PC-3 (cell line): ENCODE results near the gene CIAO2B. TPM values are rescaled to one million over a fixed set of nuclear protein-coding genes. Genes with fewer than 3 reads are reported as not detected.

Experiments used
- ATAC-seq: fragments of 200-7000 bp; cut with Tn5 transposase; 2 replicates; pipeline ENCODE4 v1.9.1; 2020; ENCODE audit warnings: mild to moderate bottlenecking, moderate library complexity
- BruUV-seq: library from RNA; stranded (reverse); fragments of 400-500 nt; replicated peaks from 2 replicates; lab custom pipeline; 2021; lab: Mats Ljungman, UMichigan
- CTCF ChIA-PET: fragments of 300-600 bp; sonication (Branson Sonifier 250); formaldehyde crosslinking; loops from one replicate; lab custom pipeline; 2022; ENCODE audit warnings: antibody characterized with exemption; lab: Charles Lee
- POLR2A ChIA-PET: fragments of 300-600 bp; sonication (Branson Sonifier 250); formaldehyde crosslinking; loops from one replicate; lab custom pipeline; 2022; ENCODE audit warnings: antibody characterized with exemption; ENCODE audit not compliant: unreplicated experiment; lab: Charles Lee
- DNase-seq: peaks from one replicate; pipeline ENCODE4 v3.0.0-alpha.2; 2015
- H2AFZ ChIP-seq: fragments of 300-600 bp; sonication (generic); 2 replicates; pipeline ENCODE4 v1.6.0; 2016; ENCODE audit warnings: antibody characterized with exemption, low read length
- H3F3A ChIP-seq: fragments of 300-600 bp; sonication (generic); one replicate; pipeline ENCODE4 v1.6.0; 2017; ENCODE audit warnings: antibody characterized with exemption, low read length, control low read depth, mild to moderate bottlenecking; ENCODE audit not compliant: unreplicated experiment
- H3K27ac ChIP-seq: fragments of 300-600 bp; sonication (generic); 2 replicates; pipeline ENCODE4 v1.5.1; 2016; ENCODE audit warnings: mild to moderate bottlenecking, low read length
- H3K27me3 ChIP-seq: fragments of 300-600 bp; sonication (generic); 2 replicates; pipeline ENCODE4 v1.6.1; 2016; ENCODE audit warnings: low read length, mixed read lengths
- H3K36me3 ChIP-seq: fragments of 300-600 bp; sonication (generic); 2 replicates; pipeline ENCODE4 v1.6.1; 2016; ENCODE audit warnings: low read depth, mixed run types, low read length, mixed read lengths
- H3K4me1 ChIP-seq: fragments of 300-600 bp; sonication (generic); 2 replicates; pipeline ENCODE4 v1.5.1; 2016; ENCODE audit warnings: low read length; ENCODE audit not compliant: insufficient read depth
- H3K4me2 ChIP-seq: fragments of 300-600 bp; sonication (generic); 2 replicates; pipeline ENCODE4 v1.6.0; 2016; ENCODE audit warnings: low read length
- H3K4me3 ChIP-seq: fragments of 300-600 bp; sonication (generic); 2 replicates; pipeline ENCODE4 v1.5.1; 2016; ENCODE audit warnings: mild to moderate bottlenecking, low read length, mixed read lengths
- H3K79me2 ChIP-seq: fragments of 300-600 bp; sonication (generic); 2 replicates; pipeline ENCODE4 v1.6.1; 2017; ENCODE audit warnings: low read length, mixed read lengths
- H3K9ac ChIP-seq: fragments of 300-600 bp; sonication (generic); 2 replicates; pipeline ENCODE4 v1.6.0; 2016; ENCODE audit warnings: mild to moderate bottlenecking, low read length
- H3K9me2 ChIP-seq: fragments of 300-600 bp; sonication (generic); replicated peaks from 2 replicates; pipeline ENCODE4 v1.6.1; 2016; ENCODE audit warnings: mixed run types, low read length, mixed read lengths
- H3K9me3 ChIP-seq: fragments of 300-600 bp; sonication (generic); 2 replicates; pipeline ENCODE4 v1.6.1; 2016; ENCODE audit warnings: low read length, mixed read lengths
- H4K20me1 ChIP-seq: fragments of 300-600 bp; sonication (generic); 2 replicates; pipeline ENCODE4 v1.6.1; 2016; ENCODE audit warnings: low read length, mixed read lengths
- CTCF ChIP-seq: fragments of 300-600 bp; sonication (generic); conservative IDR thresholded peaks from 2 replicates; pipeline ENCODE4 v1.5.1; 2017; ENCODE audit warnings: antibody characterized with exemption, low read depth, mild to moderate bottlenecking, low read length
- EZH2 ChIP-seq: fragments of 300-600 bp; sonication (generic); IDR thresholded peaks from one replicate; pipeline ENCODE4 v1.6.1; 2017; ENCODE audit warnings: antibody characterized with exemption, mild to moderate bottlenecking, low read length; ENCODE audit not compliant: unreplicated experiment
- EZH2phosphoT487 ChIP-seq: fragments of 300-600 bp; sonication (generic); IDR thresholded peaks from 2 replicates; pipeline ENCODE4 v1.6.1; 2018; ENCODE audit warnings: mild to moderate bottlenecking, antibody characterized with exemption, low read length, borderline replicate concordance
- intact Hi-C: fragments of 100-400 bp; cut with micrococcal nuclease; formaldehyde crosslinking; loops from 2 replicates; pipeline ENCODE4 v1.9.0; 2023
- total RNA-seq: library from RNA; depleted of rRNA; stranded (reverse); fragments of >200 nt; gene quantifications from 2 replicates; pipeline ENCODE4 v1.2.3, GENCODE V29; 2014

CIAO2B gene
- total RNA-seq, 1 experiment from 2014 or later = 172 TPM

GRCh38 chr16:66927918-66928649 lies 6.1 kb downstream of the CIAO2B start:
- Histone ChIP-seq H3K4me3 (no peak overlapping the region), H3K27me3 (peaks cover 13% of the 10 kb centered on the region), H2AFZ (no peak overlapping the region), H3K36me3 (no peaks in the 10 kb centered on the region; the same call in 1 of the 2 replicates), H3K9me3 (no peaks in the 10 kb centered on the region), H3F3A (no peaks in the 10 kb centered on the region), H3K9me2 (no peaks in the 10 kb centered on the region), H3K27ac (no peak overlapping the region), H3K79me2 (peaks cover 7% of the 10 kb centered on the region), H3K4me1 (peaks cover 11% of the 10 kb centered on the region; the same call in 1 of the 2 replicates), H3K9ac (no peak overlapping the region), H4K20me1 (no peaks in the 10 kb centered on the region), H3K4me2 (no peak overlapping the region)
- ChIA-PET CTCF (no interaction called here), POLR2A (no interaction called here)
- TF ChIP-seq CTCF = no peak
- no peak for TF ChIP-seq EZH2
- TF ChIP-seq EZH2phosphoT487 = no peak
- no peak for ATAC-seq
- intact Hi-C loops = loop anchor here (1.0 kb wide), 1 partner anchor 35 kb away; no protein-coding TSS in a partner anchor
- no TSS peak for BruUV-seq
- DNase-seq = no peak

- H3K36me3 ChIP-seq = no peaks in the 10 kb centered on the region; the same call in 1 of the 2 replicates
- ChIA-PET CTCF (no interaction called here), POLR2A (no interaction called here)
- H4K20me1 ChIP-seq = no peaks in the 10 kb centered on the region
- no peak overlapping the region for H3K9ac ChIP-seq
- no TSS peak for BruUV-seq
- DNase-seq (peak; percentile 39), ATAC-seq (peak; percentile 10; the same call in 1 of the 2 replicates)
- no peaks in the 10 kb centered on the region for H3K9me3 ChIP-seq
- intact Hi-C loops = loop anchor here (1.0 kb wide), 1 partner anchor 34 kb away; no protein-coding TSS in a partner anchor
- no peak overlapping the region for H3K4me3 ChIP-seq
- H3F3A ChIP-seq = no peaks in the 10 kb centered on the region
- H3K27ac ChIP-seq = no peak overlapping the region
- H3K9me2 ChIP-seq = no peaks in the 10 kb centered on the region
- no peaks in the 10 kb centered on the region for H3K79me2 ChIP-seq
- peaks cover 11% of the 10 kb centered on the region; the same call in 1 of the 2 replicates for H3K4me1 ChIP-seq
- H3K4me2 ChIP-seq = no peak overlapping the region
- no peak for TF ChIP-seq CTCF
- no peak for TF ChIP-seq EZH2
- no peak for TF ChIP-seq EZH2phosphoT487
- H2AFZ ChIP-seq = no peak overlapping the region
- H3K27me3 ChIP-seq = peaks cover 13% of the 10 kb centered on the region
Measured at GRCh38 chr16:66926961-66927436, 7.2 kb downstream of the CIAO2B start.
